Astrocyte (in vitro differentiated cells and primary cell): ENCODE results near the gene NSMCE3. TPM values are rescaled to one million over a fixed set of nuclear protein-coding genes. Genes with fewer than 3 reads are reported as not detected.

Source experiments
- DNase-seq: peaks from one replicate; pipeline ENCODE4 v3.0.0-alpha.2; 2010; ENCODE audit warnings: low read depth
- FAIRE-seq: peaks from 2 replicates; lab custom pipeline; 2011; peaks lifted over from hg19 to GRCh38; lab: Jason Lieb, UNC
- H2AFZ ChIP-seq: 2 replicates; pipeline ENCODE4 v1.6.0; 2012; ENCODE audit warnings: low read depth, low read length, inconsistent platforms
- H3K27ac ChIP-seq: 2 replicates; pipeline ENCODE4 v1.5.1; 2011; ENCODE audit warnings: low read depth, low read length, inconsistent platforms
- H3K27me3 ChIP-seq: 2 replicates; pipeline ENCODE4 v1.6.0; 2011; ENCODE audit warnings: low read length, inconsistent platforms; ENCODE audit not compliant: insufficient read depth
- H3K36me3 ChIP-seq: 2 replicates; pipeline ENCODE4 v1.5.1; 2011; ENCODE audit warnings: low read length, inconsistent platforms; ENCODE audit not compliant: insufficient read depth
- H3K4me1 ChIP-seq: 2 replicates; pipeline ENCODE4 v1.5.1; 2011; ENCODE audit warnings: low read length, inconsistent platforms; ENCODE audit not compliant: insufficient read depth
- H3K4me2 ChIP-seq: 2 replicates; pipeline ENCODE4 v1.6.0; 2012; ENCODE audit warnings: low read length, inconsistent platforms
- H3K4me3 ChIP-seq: 2 replicates; pipeline ENCODE4 v1.5.1; 2011; ENCODE audit warnings: low read depth, mild to moderate bottlenecking, low read length, inconsistent platforms; ENCODE audit not compliant: insufficient read depth
- H3K79me2 ChIP-seq: 2 replicates; pipeline ENCODE4 v1.6.0; 2012; ENCODE audit warnings: mild to moderate bottlenecking, low read length, inconsistent platforms; ENCODE audit not compliant: insufficient read depth
- H3K9ac ChIP-seq: 2 replicates; pipeline ENCODE4 v1.6.0; 2012; ENCODE audit warnings: mild to moderate bottlenecking, low read length, inconsistent platforms
- H3K9me3 ChIP-seq: 2 replicates; pipeline ENCODE4 v1.5.1; 2012; ENCODE audit warnings: low read depth, mild to moderate bottlenecking, low read length, inconsistent platforms; ENCODE audit not compliant: insufficient read depth
- H4K20me1 ChIP-seq: 2 replicates; pipeline ENCODE4 v1.6.0; 2012; ENCODE audit warnings: low read length, inconsistent platforms; ENCODE audit not compliant: insufficient read depth
- H3K27ac Mint-ChIP-seq: one replicate; pipeline ENCODE4 v1.8.0; 2021; ENCODE audit warnings: mild to moderate bottlenecking, mixed read lengths; ENCODE audit not compliant: unreplicated experiment
- H3K27me3 Mint-ChIP-seq: one replicate; pipeline ENCODE4 v1.8.0; 2021; ENCODE audit warnings: low read depth, mixed read lengths; ENCODE audit not compliant: unreplicated experiment
- H3K36me3 Mint-ChIP-seq: one replicate; pipeline ENCODE4 v1.8.0; 2021; ENCODE audit warnings: low read depth, mixed read lengths; ENCODE audit not compliant: unreplicated experiment
- H3K4me1 Mint-ChIP-seq: one replicate; pipeline ENCODE4 v1.8.0; 2021; ENCODE audit warnings: low read depth, mixed read lengths; ENCODE audit not compliant: unreplicated experiment
- H3K4me3 Mint-ChIP-seq: one replicate; pipeline ENCODE4 v1.8.0; 2021; ENCODE audit warnings: mild to moderate bottlenecking, moderate library complexity, mixed read lengths; ENCODE audit not compliant: unreplicated experiment
- H3K9me3 Mint-ChIP-seq: one replicate; pipeline ENCODE4 v1.8.0; 2021; ENCODE audit warnings: mild to moderate bottlenecking, mixed read lengths; ENCODE audit not compliant: unreplicated experiment
- EZH2 ChIP-seq: IDR thresholded peaks from 2 replicates; pipeline ENCODE4 v1.6.1; 2012; ENCODE audit warnings: mild to moderate bottlenecking, low read length, inconsistent platforms; ENCODE audit not compliant: insufficient read depth
- total RNA-seq: library from RNA; stranded (reverse); gene quantifications from 2 replicates; pipeline ENCODE4 v1.2.1, GENCODE V29; 2021
- TF ChIP-seq, protein P1 (sequence below): IDR thresholded peaks from 2 replicates; pipeline ENCODE4 v1.5.1; 2011; ENCODE audit warnings: low read depth, mild to moderate bottlenecking, inconsistent platforms, low read length, moderate library complexity; ENCODE audit not compliant: insufficient read depth

NSMCE3 gene
- total RNA-seq, 1 donor from 2014 or later: 8.3 TPM

DNA sequence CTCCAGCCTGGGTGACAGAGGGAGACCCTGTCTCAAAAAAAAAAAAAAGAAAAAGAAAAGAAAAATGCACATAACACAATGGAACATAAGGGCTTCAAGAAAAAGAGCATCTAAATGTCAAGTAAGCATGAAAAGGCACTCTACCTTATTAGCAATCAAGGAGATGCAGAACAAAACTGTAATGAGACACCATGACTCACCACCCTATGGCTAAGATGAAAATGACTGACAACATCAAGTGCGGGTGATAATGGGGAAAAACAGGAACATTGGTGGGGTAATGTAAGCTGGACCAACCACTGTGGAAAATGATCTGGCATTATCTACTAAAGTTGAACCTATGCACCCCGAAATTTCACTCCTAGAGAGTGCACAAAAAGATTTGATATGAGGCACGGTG lies 19.6 kb upstream of the NSMCE3 start:
- H3K4me1 Mint-ChIP-seq: peaks cover 13% of the 10 kb centered on the region
- H3K9me3 ChIP-seq: no peaks in the 10 kb centered on the region

GRCh38 chr15:29285386-29285785 lies 15.8 kb upstream of the NSMCE3 start:
- Histone ChIP-seq H3K4me2 (no peak overlapping the region), H3K27me3 (no peaks in the 10 kb centered on the region), H3K9me3 (no peaks in the 10 kb centered on the region), H4K20me1 (no peaks in the 10 kb centered on the region), H3K4me1 (no peaks in the 10 kb centered on the region), H3K79me2 (no peaks in the 10 kb centered on the region), H3K36me3 (no peaks in the 10 kb centered on the region), H2AFZ (no peak overlapping the region), H3K9ac (no peak overlapping the region), H3K27ac (no peak overlapping the region), H3K4me3 (no peak overlapping the region)
- Mint-ChIP-seq H3K4me1 (peaks cover 14% of the 10 kb centered on the region), H3K9me3 (peaks cover 1% of the 10 kb centered on the region), H3K36me3 (no peaks in the 10 kb centered on the region), H3K27ac (peak overlapping the region; percentile 76), H3K4me3 (no peak overlapping the region), H3K27me3 (no peaks in the 10 kb centered on the region)
- DNase-seq (peak; percentile 12), FAIRE-seq (no peak)
- no peak for TF ChIP-seq EZH2
- TF ChIP-seq, protein P1, sequence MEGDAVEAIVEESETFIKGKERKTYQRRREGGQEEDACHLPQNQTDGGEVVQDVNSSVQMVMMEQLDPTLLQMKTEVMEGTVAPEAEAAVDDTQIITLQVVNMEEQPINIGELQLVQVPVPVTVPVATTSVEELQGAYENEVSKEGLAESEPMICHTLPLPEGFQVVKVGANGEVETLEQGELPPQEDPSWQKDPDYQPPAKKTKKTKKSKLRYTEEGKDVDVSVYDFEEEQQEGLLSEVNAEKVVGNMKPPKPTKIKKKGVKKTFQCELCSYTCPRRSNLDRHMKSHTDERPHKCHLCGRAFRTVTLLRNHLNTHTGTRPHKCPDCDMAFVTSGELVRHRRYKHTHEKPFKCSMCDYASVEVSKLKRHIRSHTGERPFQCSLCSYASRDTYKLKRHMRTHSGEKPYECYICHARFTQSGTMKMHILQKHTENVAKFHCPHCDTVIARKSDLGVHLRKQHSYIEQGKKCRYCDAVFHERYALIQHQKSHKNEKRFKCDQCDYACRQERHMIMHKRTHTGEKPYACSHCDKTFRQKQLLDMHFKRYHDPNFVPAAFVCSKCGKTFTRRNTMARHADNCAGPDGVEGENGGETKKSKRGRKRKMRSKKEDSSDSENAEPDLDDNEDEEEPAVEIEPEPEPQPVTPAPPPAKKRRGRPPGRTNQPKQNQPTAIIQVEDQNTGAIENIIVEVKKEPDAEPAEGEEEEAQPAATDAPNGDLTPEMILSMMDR: no peak

More for the DNA sequence above, 19.6 kb upstream of the NSMCE3 start:
- TF ChIP-seq, protein P1: no peak
- no peak for TF ChIP-seq EZH2
- Histone ChIP-seq H3K27me3 (no peaks in the 10 kb centered on the region), H3K4me1 (no peaks in the 10 kb centered on the region), H3K27ac (no peak overlapping the region), H2AFZ (no peak overlapping the region), H3K4me2 (no peak overlapping the region), H3K36me3 (no peaks in the 10 kb centered on the region), H3K79me2 (no peaks in the 10 kb centered on the region), H3K9ac (no peak overlapping the region), H3K4me3 (no peak overlapping the region), H4K20me1 (no peaks in the 10 kb centered on the region)
- no peaks in the 10 kb centered on the region for H3K27me3 Mint-ChIP-seq
- FAIRE-seq (no peak), DNase-seq (no peak)
- peaks cover 3% of the 10 kb centered on the region for H3K9me3 Mint-ChIP-seq
- no peak overlapping the region for H3K27ac Mint-ChIP-seq
- H3K4me3 Mint-ChIP-seq: no peak overlapping the region
- H3K36me3 Mint-ChIP-seq: no peaks in the 10 kb centered on the region

DNA sequence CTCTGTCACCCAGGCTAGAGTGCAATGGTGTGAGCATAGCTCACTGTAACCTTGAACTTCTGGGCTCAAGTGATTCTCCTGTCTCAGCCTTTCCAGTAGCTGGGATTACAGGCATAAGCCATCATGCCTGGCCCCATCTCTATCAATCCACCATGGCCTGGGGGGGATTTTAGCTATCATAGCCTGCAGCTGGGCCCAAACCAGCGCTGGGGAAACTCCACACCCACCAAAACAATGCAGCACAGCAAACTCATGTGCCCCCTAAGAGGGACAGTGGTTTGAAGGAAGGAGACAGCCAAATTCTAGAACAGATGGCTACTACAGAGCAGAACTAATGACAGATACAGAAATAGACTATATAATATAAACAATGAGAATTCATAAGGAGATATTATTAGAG lies 13.8 kb upstream of the NSMCE3 start:
- FAIRE-seq (no peak), DNase-seq (no peak)
- Mint-ChIP-seq H3K4me1 (peaks cover 27% of the 10 kb centered on the region), H3K9me3 (no peaks in the 10 kb centered on the region), H3K36me3 (no peaks in the 10 kb centered on the region), H3K4me3 (no peak overlapping the region), H3K27ac (no peak overlapping the region), H3K27me3 (no peaks in the 10 kb centered on the region)
- no peak overlapping the region for H2AFZ ChIP-seq
- no peak overlapping the region for H3K4me2 ChIP-seq
- H3K27me3 ChIP-seq: no peaks in the 10 kb centered on the region
- H3K9me3 ChIP-seq: no peaks in the 10 kb centered on the region
- no peak overlapping the region for H3K27ac ChIP-seq
- H3K79me2 ChIP-seq: no peaks in the 10 kb centered on the region
- no peak overlapping the region for H3K9ac ChIP-seq
- H3K4me1 ChIP-seq: peaks cover 7% of the 10 kb centered on the region
- TF ChIP-seq EZH2: no peak
- TF ChIP-seq, protein P1: no peak
- H3K36me3 ChIP-seq: no peaks in the 10 kb centered on the region
- no peak overlapping the region for H3K4me3 ChIP-seq
- no peaks in the 10 kb centered on the region for H4K20me1 ChIP-seq
